GM12878 (cell line): Measurements from ENCODE around the gene SSBP2. TPM values are rescaled to one million over a fixed set of nuclear protein-coding genes. Genes with fewer than 3 reads are reported as not detected.

Experiments
- ATAC-seq: fragments of 200-7000 bp; cut with Tn5 transposase; 3 replicates; pipeline ENCODE4 v1.9.1; 2020; ENCODE audit warnings: mild to moderate bottlenecking, moderate library complexity
- BruUV-seq: library from RNA; stranded (reverse); fragments of 400-500 nt; replicated peaks from 2 replicates; lab custom pipeline; 2021; lab: Mats Ljungman, UMichigan
- CTCF ChIA-PET: fragments of 300-600 bp; sonication (Branson Sonifier 250); formaldehyde crosslinking; extraction: SDS; loops from one replicate; lab custom pipeline; 2021; ENCODE audit warnings: inconsistent platforms; lab: Yijun Ruan, JAX
- POLR2A ChIA-PET: fragments of 350-600 bp; formaldehyde crosslinking; extraction: SDS; loops from one replicate; lab custom pipeline; 2021; ENCODE audit warnings: inconsistent platforms; lab: Charles Lee
- RAD21 ChIA-PET: fragments of 300-600 bp; sonication (Branson Sonifier 250); formaldehyde crosslinking; loops from one replicate; lab custom pipeline; 2023; ENCODE audit warnings: antibody characterized with exemption; ENCODE audit not compliant: unreplicated experiment; lab: Charles Lee
- SMC1A ChIA-PET: fragments of 300-600 bp; sonication (Branson Sonifier 250); formaldehyde crosslinking; loops from one replicate; lab custom pipeline; 2023; ENCODE audit not compliant: unreplicated experiment, uncharacterized antibody; lab: Charles Lee
- DNase-seq: peaks from one replicate; pipeline ENCODE4 v3.0.0-alpha.2; 2011; ENCODE audit warnings: low read depth, low spot score
- FAIRE-seq: peaks from 3 replicates; lab custom pipeline; 2011; peaks lifted over from hg19 to GRCh38; lab: Jason Lieb, UNC
- H2AFZ ChIP-seq: 2 replicates; pipeline ENCODE4 v1.6.0; 2011; ENCODE audit warnings: low read depth, low read length, control low read depth; ENCODE audit not compliant: control insufficient read depth
- H3K27ac ChIP-seq: 2 replicates; pipeline ENCODE4 v1.5.1; 2011; ENCODE audit warnings: control low read depth; ENCODE audit not compliant: control insufficient read depth, insufficient read depth
- H3K27me3 ChIP-seq, 2 experiments: replicated peaks in 1 of 2; 2 replicates each; pipeline versions ENCODE4 v1.6.0 to v1.6.1; 2011; ENCODE audit warnings: low read length in 1 of 2; ENCODE audit not compliant: control insufficient read depth in 2 of 2, insufficient read depth in 2 of 2
- H3K36me3 ChIP-seq, 2 experiments: 2 replicates each; pipeline ENCODE4 v1.5.1; 2011; ENCODE audit warnings: low read length in 1 of 2; ENCODE audit not compliant: control insufficient read depth in 2 of 2, insufficient read depth in 2 of 2
- H3K4me1 ChIP-seq: 2 replicates; pipeline ENCODE4 v1.6.1; 2011; ENCODE audit warnings: mild to moderate bottlenecking, low read length, moderate library complexity, mixed read lengths; ENCODE audit not compliant: control insufficient read depth, insufficient read depth
- H3K4me2 ChIP-seq: 2 replicates; pipeline ENCODE4 v1.6.0; 2011; ENCODE audit warnings: control low read depth; ENCODE audit not compliant: control insufficient read depth, insufficient read depth
- H3K4me3 ChIP-seq: fragments of 200-600 bp; sonication (generic); 2 replicates; pipeline ENCODE4 v1.5.1; 2016
- H3K79me2 ChIP-seq: 2 replicates; pipeline ENCODE4 v1.6.0; 2011; ENCODE audit warnings: low read length; ENCODE audit not compliant: control insufficient read depth, insufficient read depth
- H3K9ac ChIP-seq: 2 replicates; pipeline ENCODE4 v1.8.0; 2011; ENCODE audit warnings: low read length, control low read depth, mixed read lengths; ENCODE audit not compliant: control insufficient read depth, insufficient read depth
- H3K9me3 ChIP-seq: replicated peaks from 3 replicates; pipeline ENCODE4 v1.5.1; 2011; ENCODE audit warnings: mild to moderate bottlenecking, low read length; ENCODE audit not compliant: control insufficient read depth, insufficient read depth
- H4K20me1 ChIP-seq: 2 replicates; pipeline ENCODE4 v1.6.0; 2011; ENCODE audit not compliant: control insufficient read depth, insufficient read depth
- ATF3 ChIP-seq: IDR thresholded peaks from 2 replicates; pipeline ENCODE4 v1.6.1; 2011; ENCODE audit warnings: low read depth, mild to moderate bottlenecking, low read length, moderate library complexity, borderline replicate concordance; ENCODE audit errors: extremely low read depth
- BACH1 ChIP-seq: fragments of 450-650 bp; IDR thresholded peaks from 2 replicates; pipeline ENCODE4 v1.6.1; 2017; ENCODE audit warnings: mild to moderate bottlenecking, borderline replicate concordance
- BCL11A ChIP-seq: IDR thresholded peaks from 2 replicates; pipeline ENCODE4 v1.6.1; 2011; ENCODE audit warnings: low read depth, low read length
- BMI1 ChIP-seq: fragments of 450-650 bp; IDR thresholded peaks from 2 replicates; pipeline ENCODE4 v1.6.1; 2016; ENCODE audit warnings: mild to moderate bottlenecking, moderate library complexity, borderline replicate concordance
- E2F4 ChIP-seq: IDR thresholded peaks from 2 replicates; pipeline ENCODE4 v1.6.1; 2012; ENCODE audit warnings: low read depth, low read length, improper control_type of control experiment
- EZH2 ChIP-seq: IDR thresholded peaks from 2 replicates; pipeline ENCODE4 v1.6.1; 2012; ENCODE audit warnings: low read depth, mild to moderate bottlenecking, control low read depth, inconsistent platforms, low read length, borderline replicate concordance; ENCODE audit not compliant: control insufficient read depth
- JUND ChIP-seq: IDR thresholded peaks from 2 replicates; pipeline ENCODE4 v1.6.1; 2012; ENCODE audit warnings: low read depth, mild to moderate bottlenecking, low read length, improper control_type of control experiment, moderate library complexity
- MAX ChIP-seq: IDR thresholded peaks from 2 replicates; pipeline ENCODE4 v1.6.1; 2012; ENCODE audit warnings: low read depth, low read length, improper control_type of control experiment
- NFYA ChIP-seq: IDR thresholded peaks from 2 replicates; pipeline ENCODE4 v1.6.1; 2011; ENCODE audit warnings: low read depth, mild to moderate bottlenecking, low read length, improper control_type of control experiment, borderline replicate concordance
- NRF1 ChIP-seq: conservative IDR thresholded peaks from 2 replicates; pipeline ENCODE4 v1.6.1; 2011; ENCODE audit warnings: mild to moderate bottlenecking, low read depth, low read length, improper control_type of control experiment
- POU2F2 ChIP-seq: IDR thresholded peaks from 3 replicates; pipeline ENCODE4 v1.6.1; 2011; ENCODE audit warnings: low read depth, mild to moderate bottlenecking, low read length, borderline replicate concordance
- RB1 ChIP-seq: fragments of 450-650 bp; formaldehyde crosslinking; IDR thresholded peaks from 2 replicates; pipeline ENCODE4 v1.6.1; 2017; ENCODE audit warnings: mild to moderate bottlenecking, borderline replicate concordance
- SP1 ChIP-seq: IDR thresholded peaks from one replicate; pipeline ENCODE4 v1.6.1; 2011; ENCODE audit warnings: low read depth, low read length
- ZBTB4 ChIP-seq: fragments of 450-650 bp; formaldehyde crosslinking; IDR thresholded peaks from 2 replicates; pipeline ENCODE4 v1.4.0; 2022; ENCODE audit warnings: mild to moderate bottlenecking, moderate library complexity
- ZBTB40 ChIP-seq: fragments of 450-650 bp; IDR thresholded peaks from 2 replicates; pipeline ENCODE4 v1.6.1; 2016; ENCODE audit warnings: mild to moderate bottlenecking, moderate library complexity, borderline replicate concordance
- ZNF622 ChIP-seq: fragments of 450-650 bp; IDR thresholded peaks from 2 replicates; pipeline ENCODE4 v1.6.1; 2017; ENCODE audit warnings: mild to moderate bottlenecking, inconsistent platforms
- WGBS: methylation state at CpG from one replicate; pipeline ENCODE4 v1.1.6; 2016; ENCODE audit warnings: low lambda C conversion rate; ENCODE audit not compliant: insufficient replicate concordance, insufficient coverage; ENCODE audit errors: missing lambda C conversion rate; 5-methylcytosine and 5-hydroxymethylcytosine counted together
- in situ Hi-C: fragments of 300-500 bp; cut with MboI; formaldehyde crosslinking; loops from 9 replicates; pipeline ENCODE4 v1.14.3; 2018; ENCODE audit warnings: mixed read lengths
- intact Hi-C: fragments of 100-400 bp; cut with micrococcal nuclease; formaldehyde crosslinking; loops from one replicate; pipeline ENCODE4 v1.14.2; 2022; ENCODE audit not compliant: unreplicated experiment
- polyA plus RNA-seq, 11 experiments: library from polyadenylated mRNA; depleted of rRNA in 4 of 11; unstranded in 6 of 11; stranded (reverse) in 5 of 11; fragments of >200 nt; fragmentation: Nextera tagmentation in 4 of 11; fragmentation: Illumina TruSeq in 1 of 11; extraction: Ambion mirVana in 4 of 11; extraction: Trizol in 1 of 11; gene quantifications; 1 replicate in 1 of 11; 2 replicates in 10 of 11; pipeline versions ENCODE4 v1.2.1 to v1.2.3, GENCODE V29; 2011 to 2016; ENCODE audit warnings: inconsistent platforms in 2 of 11, missing spikeins in 2 of 11, low read depth in 1 of 11
- total RNA-seq, 4 experiments: library from RNA; depleted of rRNA in 3 of 4; stranded (reverse); fragments of >200 nt in 3 of 4; fragmentation: Illumina TruSeq in 1 of 4; extraction: Trizol in 1 of 4; gene quantifications; 2 replicates each; pipeline versions ENCODE4 v1.2.1 to v1.2.3, GENCODE V29; 2013 to 2021

The SSBP2 gene
- total and polyA plus RNA-seq, 10 of the 15 experiments (the other 5 are each of a cell fraction or from before 2014, with no cell fraction given), result 52.2 to 132 (median 110) TPM

- H3K9ac ChIP-seq, result no peak overlapping the region
- no peaks in the 10 kb centered on the region for H3K27me3 ChIP-seq
- ChIA-PET RAD21 (no interaction called here), POLR2A (interaction anchor here (0.8 kb wide), 1 partner anchor 92 kb away, joined by 3 read pairs; no protein-coding TSS in a partner anchor), SMC1A (no interaction called here), CTCF (no interaction called here)
- no peak overlapping the region for H3K27ac ChIP-seq
- H3K36me3 ChIP-seq, result peaks cover 2 to 9% of the 10 kb centered on the region in 2 experiments; a peak in 3 of 4 replicates
- H3K79me2 ChIP-seq, result no peaks in the 10 kb centered on the region
- no peak overlapping the region for H2AFZ ChIP-seq
- in situ Hi-C loops, result no loop called here
- FAIRE-seq (peak; percentile 18), DNase-seq (no peak), ATAC-seq (no peak)
- no peaks in the 10 kb centered on the region for H4K20me1 ChIP-seq
- no peak overlapping the region for H3K4me3 ChIP-seq
- H3K9me3 ChIP-seq, result peaks cover 7% of the 10 kb centered on the region
- intact Hi-C loops, result no loop called here
- H3K4me1 ChIP-seq, result no peaks in the 10 kb centered on the region
- no TSS peak for BruUV-seq
- H3K4me2 ChIP-seq, result no peak overlapping the region
- 89% methylated on average over 1 of the region's 1 CpG for WGBS
- TF ChIP-seq ZNF622 (no peak), EZH2 (no peak), POU2F2 (no peak), ZBTB4 (CRISPR knock-in tag) (no peak), MAX (no peak), BACH1 (no peak), BCL11A (no peak), NFYA (no peak), BMI1 (no peak), NRF1 (no peak), ZBTB40 (no peak), ATF3 (no peak), E2F4 (no peak), RB1 (no peak), JUND (no peak), SP1 (no peak)
These were observed 143.2 kb downstream of the SSBP2 start for GRCh38 chr5:81607693-81608092.
